Spinal cord (tissue), 10 donors: ENCODE measurements around the gene ENOX1. TPM values are rescaled to one million over a fixed set of nuclear protein-coding genes. Genes with fewer than 3 reads are reported as not detected.

Experiments used
- DNase-seq, 6 donors: peaks; one replicate each; pipeline versions ENCODE4 v3.0.0 to v3.0.0-alpha.2; 2013 to 2015; ENCODE audit warnings: low spot score in 6 of 6, low read depth in 4 of 6
- H3K27ac ChIP-seq: one replicate; pipeline ENCODE4 v1.5.1; 2013; ENCODE audit warnings: low read depth, low read length, control low read depth
- H3K27me3 ChIP-seq: one replicate; pipeline ENCODE4 v1.6.1; 2013; ENCODE audit warnings: low read length; ENCODE audit not compliant: control insufficient read depth, insufficient read depth
- H3K36me3 ChIP-seq: one replicate; pipeline ENCODE4 v1.6.1; 2013; ENCODE audit warnings: low read length; ENCODE audit not compliant: control insufficient read depth, insufficient read depth
- H3K4me1 ChIP-seq: one replicate; pipeline ENCODE4 v1.6.1; 2013; ENCODE audit warnings: low read length; ENCODE audit not compliant: control insufficient read depth, insufficient read depth
- H3K4me3 ChIP-seq: one replicate; pipeline ENCODE4 v1.5.1; 2013; ENCODE audit warnings: low read depth, low read length, control low read depth
- H3K9me3 ChIP-seq: one replicate; pipeline ENCODE4 v1.6.1; 2013; ENCODE audit warnings: low read length; ENCODE audit not compliant: control insufficient read depth, insufficient read depth
- WGBS: methylation state at CpG from one replicate; pipeline ENCODE4 v1.1.5; 2013; ENCODE audit warnings: missing lambda C conversion rate; ENCODE audit not compliant: insufficient coverage; 5-methylcytosine and 5-hydroxymethylcytosine counted together
- polyA plus RNA-seq, 2 donors: library from polyadenylated mRNA; unstranded; fragments of 120-200 nt; gene quantifications; one replicate each; pipeline ENCODE4 v1.2.1, GENCODE V29; 2013; ENCODE audit not compliant: insufficient read length in 2 of 2
- total RNA-seq, 2 donors: library from RNA; depleted of rRNA in 1 of 2; stranded (reverse); fragments of 120-200 nt in 1 of 2; fragments of >200 nt in 1 of 2; gene quantifications; one replicate each; pipeline versions ENCODE4 v1.2.3 to v1.2.4, GENCODE V29; 2013 to 2014
- donor health status: healthy.

Gene ENOX1
- total and polyA plus RNA-seq, 4 donors = 17.9 to 20.5 (median 19.2) TPM

- Histone ChIP-seq H3K4me3 (no peak overlapping the region), H3K4me1 (no peaks in the 10 kb centered on the region), H3K27me3 (no peaks in the 10 kb centered on the region), H3K9me3 (no peaks in the 10 kb centered on the region), H3K36me3 (no peaks in the 10 kb centered on the region), H3K27ac (no peak overlapping the region)
- no CpG with 5 or more reads among the region's 1 CpG for WGBS
- DNase-seq = peak in 1 of 6 donors; percentile 35
These were observed 553.9 kb downstream of the ENOX1 start for GRCh38 chr13:43232873-43233265.

- no peaks in the 10 kb centered on the region for H3K27me3 ChIP-seq
- no peaks in the 10 kb centered on the region for H3K9me3 ChIP-seq
- WGBS = 86% methylated on average over 3 of the region's 5 CpGs
- no peak overlapping the region for H3K4me3 ChIP-seq
- H3K4me1 ChIP-seq = no peaks in the 10 kb centered on the region
- DNase-seq = no peak
- no peak overlapping the region for H3K27ac ChIP-seq
- no peaks in the 10 kb centered on the region for H3K36me3 ChIP-seq
These were observed 554.5 kb downstream of the ENOX1 start for GRCh38 chr13:43232144-43232872.

- H3K36me3 ChIP-seq = no peaks in the 10 kb centered on the region
- H3K4me3 ChIP-seq = no peak overlapping the region
- WGBS = 68% methylated on average over 3 of the region's 3 CpGs
- no peaks in the 10 kb centered on the region for H3K27me3 ChIP-seq
- no peak for DNase-seq
- no peaks in the 10 kb centered on the region for H3K4me1 ChIP-seq
- no peak overlapping the region for H3K27ac ChIP-seq
- H3K9me3 ChIP-seq = no peaks in the 10 kb centered on the region
These were observed 555.8 kb downstream of the ENOX1 start for GRCh38 chr13:43230989-43231388.

- Histone ChIP-seq H3K4me3 (no peak overlapping the region), H3K36me3 (no peaks in the 10 kb centered on the region), H3K27me3 (no peaks in the 10 kb centered on the region), H3K9me3 (no peaks in the 10 kb centered on the region), H3K4me1 (no peaks in the 10 kb centered on the region), H3K27ac (no peak overlapping the region)
- 86% methylated on average over 3 of the region's 3 CpGs for WGBS
- DNase-seq = no peak
These were observed 557.3 kb downstream of the ENOX1 start for GRCh38 chr13:43229506-43229905.

- no peak overlapping the region for H3K4me3 ChIP-seq
- no peaks in the 10 kb centered on the region for H3K9me3 ChIP-seq
- H3K4me1 ChIP-seq = no peaks in the 10 kb centered on the region
- no peak for DNase-seq
- no peaks in the 10 kb centered on the region for H3K36me3 ChIP-seq
- no peak overlapping the region for H3K27ac ChIP-seq
- no peaks in the 10 kb centered on the region for H3K27me3 ChIP-seq
- no CpG with 5 or more reads among the region's 2 CpGs for WGBS
These were observed 559.1 kb downstream of the ENOX1 start for GRCh38 chr13:43227721-43228120.

DNA sequence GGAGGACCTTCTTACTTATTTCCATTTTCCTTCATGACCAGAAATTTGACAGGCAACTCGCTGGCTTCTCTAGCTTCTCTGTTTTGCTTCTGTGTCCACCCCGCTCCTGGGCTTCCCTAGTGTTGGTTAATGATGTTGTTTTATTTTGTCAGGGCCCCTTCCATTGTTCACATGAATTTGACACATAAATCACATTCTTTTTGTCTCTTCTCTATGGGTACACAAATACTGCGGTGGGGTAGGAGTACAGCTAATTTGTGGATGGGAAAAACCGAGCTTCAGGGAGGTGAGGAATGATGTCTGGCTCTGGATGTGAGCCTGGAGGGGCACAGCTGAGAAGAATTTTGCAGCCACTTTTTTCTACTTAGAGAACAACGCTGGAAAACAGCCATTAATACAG, 563.6 kb downstream of the ENOX1 start:
- Histone ChIP-seq H3K4me3 (no peak overlapping the region), H3K27me3 (no peaks in the 10 kb centered on the region), H3K27ac (no peak overlapping the region), H3K9me3 (no peaks in the 10 kb centered on the region), H3K4me1 (no peaks in the 10 kb centered on the region), H3K36me3 (no peaks in the 10 kb centered on the region)
- WGBS = 50% methylated on average over 1 of the region's 5 CpGs
- no peak for DNase-seq

- no peaks in the 10 kb centered on the region for H3K36me3 ChIP-seq
- WGBS = 94% methylated on average over 2 of the region's 6 CpGs
- H3K27me3 ChIP-seq = no peaks in the 10 kb centered on the region
- no peak overlapping the region for H3K4me3 ChIP-seq
- no peaks in the 10 kb centered on the region for H3K9me3 ChIP-seq
- H3K4me1 ChIP-seq = no peaks in the 10 kb centered on the region
- DNase-seq = no peak
- no peak overlapping the region for H3K27ac ChIP-seq
These were observed 564.7 kb downstream of the ENOX1 start for GRCh38 chr13:43222086-43222485.

- H3K4me3 ChIP-seq = no peak overlapping the region
- no peaks in the 10 kb centered on the region for H3K36me3 ChIP-seq
- H3K27me3 ChIP-seq = no peaks in the 10 kb centered on the region
- no peaks in the 10 kb centered on the region for H3K4me1 ChIP-seq
- WGBS = 80% methylated on average over 1 of the region's 1 CpG
- no peaks in the 10 kb centered on the region for H3K9me3 ChIP-seq
- H3K27ac ChIP-seq = no peak overlapping the region
- DNase-seq = no peak
These were observed 565.2 kb downstream of the ENOX1 start for GRCh38 chr13:43221611-43222010.

DNA sequence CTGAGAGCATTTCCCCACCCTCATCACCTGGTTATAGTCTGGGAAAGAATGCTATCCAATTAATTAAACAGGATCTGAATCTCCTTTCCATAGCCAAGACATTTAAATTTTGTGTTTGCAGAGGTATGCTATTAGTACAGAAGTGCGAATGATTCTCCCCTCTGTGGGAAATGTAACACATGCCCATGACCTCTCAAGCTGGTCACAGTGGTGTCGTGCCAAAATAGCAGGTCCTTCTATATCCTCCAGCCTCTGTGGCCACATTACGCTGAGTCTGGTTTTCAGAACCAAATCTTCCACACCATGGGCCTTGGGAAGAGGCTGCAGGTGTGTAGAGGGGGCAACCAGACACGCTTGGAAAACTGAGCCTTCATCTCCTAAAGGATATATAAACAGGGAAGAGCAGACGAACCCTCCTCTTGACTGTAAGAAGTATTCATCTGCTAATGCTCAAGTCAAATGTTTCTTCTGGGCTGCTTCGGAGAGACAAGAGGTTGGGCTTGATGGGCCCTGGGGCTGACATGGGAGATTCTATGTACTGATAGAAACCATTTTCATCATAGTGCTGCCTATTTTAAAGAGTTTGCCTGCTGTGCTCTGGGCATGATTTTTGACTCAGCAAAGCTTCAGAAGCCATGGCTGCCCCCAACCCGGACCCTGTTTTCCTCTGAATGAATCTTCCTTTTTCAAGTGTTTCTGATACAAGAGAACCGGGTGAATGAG, 565.7 kb downstream of the ENOX1 start:
- Histone ChIP-seq H3K27me3 (no peaks in the 10 kb centered on the region), H3K36me3 (peaks cover 2% of the 10 kb centered on the region), H3K4me1 (no peaks in the 10 kb centered on the region), H3K4me3 (no peak overlapping the region), H3K9me3 (no peaks in the 10 kb centered on the region), H3K27ac (no peak overlapping the region)
- no peak for DNase-seq
- no CpG with 5 or more reads among the region's 8 CpGs for WGBS

DNA sequence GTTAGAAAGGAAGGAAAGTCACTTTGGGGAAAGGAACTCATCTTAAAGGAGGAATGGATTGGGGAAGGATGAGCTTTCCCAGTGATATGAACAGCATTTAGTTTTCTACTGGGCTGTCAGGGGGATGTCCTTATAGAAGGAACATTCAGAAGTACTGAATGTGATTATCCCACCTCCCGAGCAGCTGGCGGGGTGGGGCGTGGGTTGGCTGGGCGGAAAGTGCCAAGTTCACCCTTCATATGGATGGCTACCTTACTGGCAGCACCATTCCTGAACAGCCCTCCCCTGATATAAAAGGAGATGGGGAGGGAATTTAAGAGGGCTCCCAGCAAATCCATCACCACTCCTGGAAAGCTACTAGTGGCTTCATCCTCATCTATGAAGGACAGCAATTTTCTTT, 572.6 kb downstream of the ENOX1 start:
- no CpG with 5 or more reads among the region's 4 CpGs for WGBS
- H3K9me3 ChIP-seq = no peaks in the 10 kb centered on the region
- H3K27me3 ChIP-seq = no peaks in the 10 kb centered on the region
- H3K27ac ChIP-seq = no peak overlapping the region
- no peak for DNase-seq
- H3K36me3 ChIP-seq = peaks cover 8% of the 10 kb centered on the region
- H3K4me1 ChIP-seq = no peaks in the 10 kb centered on the region
- H3K4me3 ChIP-seq = no peak overlapping the region
